ENCODE measurements around the gene DNAJB13.

DNA sequence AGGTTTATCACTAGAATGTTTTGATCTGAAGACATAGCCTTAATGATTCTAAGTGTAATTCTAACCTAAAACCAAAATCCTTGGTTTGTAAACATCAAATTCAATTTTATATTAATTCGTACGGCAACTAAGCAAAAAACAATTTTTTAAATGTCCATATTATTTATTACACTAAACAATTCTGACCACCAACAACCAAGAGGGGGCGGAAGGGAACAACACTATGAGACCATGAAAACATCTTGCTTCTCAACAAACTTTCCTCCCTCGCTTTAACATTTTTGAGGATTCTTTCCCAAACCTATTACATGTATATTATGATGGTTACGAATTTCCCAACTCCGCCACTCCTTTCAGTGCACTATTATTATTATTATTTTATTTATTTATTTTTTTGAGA, 38.3 kb downstream of the DNAJB13 start:
- TF ChIP-seq POU2F2 (IDR thresholded peaks at IDR 0.05; ENCODE audit: low read depth, low read length) (no peak), POLR2A (IDR thresholded peaks at IDR 0.05; ENCODE audit: low read depth, low read length) (no peak), POLR2AphosphoS5 (IDR thresholded peaks at IDR 0.05; ENCODE audit: low read depth, low read length) (no peak), TAF1 (IDR thresholded peaks at IDR 0.05; ENCODE audit: low read depth, low read length) (no peak), SPI1 (IDR thresholded peaks at IDR 0.05; ENCODE audit: low read depth, low read length) (no peak), PAX5 (IDR thresholded peaks at IDR 0.05; ENCODE audit: insufficient read depth, low read length, severe bottlenecking) (no peak)

Measured in GM12891 (cell line).